ENCODE results near the gene IQSEC1. TPM values are rescaled to one million over a fixed set of nuclear protein-coding genes. Genes with fewer than 3 reads are reported as not detected.

Gene IQSEC1
- total RNA-seq, 1 donor from 2014 or later = 82.3 TPM

GRCh38 chr3:13079051-13079450 lies 5.8 kb upstream of the IQSEC1 start:
- TF ChIP-seq, protein P1, sequence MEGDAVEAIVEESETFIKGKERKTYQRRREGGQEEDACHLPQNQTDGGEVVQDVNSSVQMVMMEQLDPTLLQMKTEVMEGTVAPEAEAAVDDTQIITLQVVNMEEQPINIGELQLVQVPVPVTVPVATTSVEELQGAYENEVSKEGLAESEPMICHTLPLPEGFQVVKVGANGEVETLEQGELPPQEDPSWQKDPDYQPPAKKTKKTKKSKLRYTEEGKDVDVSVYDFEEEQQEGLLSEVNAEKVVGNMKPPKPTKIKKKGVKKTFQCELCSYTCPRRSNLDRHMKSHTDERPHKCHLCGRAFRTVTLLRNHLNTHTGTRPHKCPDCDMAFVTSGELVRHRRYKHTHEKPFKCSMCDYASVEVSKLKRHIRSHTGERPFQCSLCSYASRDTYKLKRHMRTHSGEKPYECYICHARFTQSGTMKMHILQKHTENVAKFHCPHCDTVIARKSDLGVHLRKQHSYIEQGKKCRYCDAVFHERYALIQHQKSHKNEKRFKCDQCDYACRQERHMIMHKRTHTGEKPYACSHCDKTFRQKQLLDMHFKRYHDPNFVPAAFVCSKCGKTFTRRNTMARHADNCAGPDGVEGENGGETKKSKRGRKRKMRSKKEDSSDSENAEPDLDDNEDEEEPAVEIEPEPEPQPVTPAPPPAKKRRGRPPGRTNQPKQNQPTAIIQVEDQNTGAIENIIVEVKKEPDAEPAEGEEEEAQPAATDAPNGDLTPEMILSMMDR (IDR thresholded peaks at IDR 0.05) = no peak
- Histone ChIP-seq H3K9me3 (no peaks in the 10 kb centered on the region), H3K36me3 (no peaks in the 10 kb centered on the region), H3K4me3 (no peak overlapping the region), H3K4me1 (no peaks in the 10 kb centered on the region), H3K27ac (no peak overlapping the region), H3K27me3 (ENCODE audit: low read depth) (peaks cover 32% of the 10 kb centered on the region)
- peak in 1 of 2 donors; percentile 9 for ATAC-seq
- intact Hi-C loops (cut with DNase I) = no loop called here
- no peak for DNase-seq

- TF ChIP-seq, protein P1 (IDR thresholded peaks at IDR 0.05) = no peak
- peaks cover 39% of the 10 kb centered on the region for H3K27me3 ChIP-seq (ENCODE audit: low read depth)
Observed at GRCh38 chr3:13078163-13078905, 5.1 kb upstream of the IQSEC1 start.

GRCh38 chr3:13077431-13078162 lies 4.4 kb upstream of the IQSEC1 start:
- intact Hi-C loops (cut with DNase I) = no loop called here
- Histone ChIP-seq H3K27ac (no peak overlapping the region), H3K27me3 (ENCODE audit: low read depth) (peaks cover 47% of the 10 kb centered on the region), H3K4me1 (peaks cover 7% of the 10 kb centered on the region), H3K9me3 (no peaks in the 10 kb centered on the region), H3K36me3 (no peaks in the 10 kb centered on the region), H3K4me3 (no peak overlapping the region)
- no peak for DNase-seq
- TF ChIP-seq, protein P1 (IDR thresholded peaks at IDR 0.05) = no peak
- no peak for ATAC-seq

More at GRCh38 chr3:13078163-13078905, 5.1 kb upstream of the IQSEC1 start:
- H3K36me3 ChIP-seq = no peaks in the 10 kb centered on the region
- no peak for DNase-seq
- no peak overlapping the region for H3K27ac ChIP-seq
- H3K4me3 ChIP-seq = no peak overlapping the region
- no peak for ATAC-seq
- no peaks in the 10 kb centered on the region for H3K9me3 ChIP-seq
- intact Hi-C loops (cut with DNase I) = no loop called here
- H3K4me1 ChIP-seq = peaks cover 2% of the 10 kb centered on the region

GRCh38 chr3:13075986-13076654 lies 2.9 kb upstream of the IQSEC1 start:
- no peaks in the 10 kb centered on the region for H3K9me3 ChIP-seq
- peaks cover 56% of the 10 kb centered on the region for H3K27me3 ChIP-seq (ENCODE audit: low read depth)
- intact Hi-C loops (cut with DNase I) = no loop called here
- peaks cover 7% of the 10 kb centered on the region for H3K4me1 ChIP-seq
- TF ChIP-seq, protein P1 (IDR thresholded peaks at IDR 0.05) = no peak
- H3K36me3 ChIP-seq = no peaks in the 10 kb centered on the region
- H3K4me3 ChIP-seq = no peak overlapping the region
- H3K27ac ChIP-seq = no peak overlapping the region
- ATAC-seq (no peak), DNase-seq (no peak)

GRCh38 chr3:13075318-13075717 lies 2.1 kb upstream of the IQSEC1 start:
- DNase-seq = no peak
- ATAC-seq = peak in 1 of 2 donors; percentile 36

More at GRCh38 chr3:13075318-13075717, 2.1 kb upstream of the IQSEC1 start:
- Histone ChIP-seq H3K4me3 (no peak overlapping the region), H3K36me3 (no peaks in the 10 kb centered on the region), H3K27me3 (ENCODE audit: low read depth) (peaks cover 56% of the 10 kb centered on the region), H3K27ac (no peak overlapping the region), H3K4me1 (peaks cover 7% of the 10 kb centered on the region), H3K9me3 (no peaks in the 10 kb centered on the region)
- TF ChIP-seq, protein P1 (IDR thresholded peaks at IDR 0.05) = no peak
- intact Hi-C loops (cut with DNase I) = no loop called here

Measured in lower lobe of right lung (tissue), 2 donors.